T-helper 22 cell (primary cell): Measurements from ENCODE around the gene C20orf96.
"Not testable (repeated sequence)": the region's sequence is repeated elsewhere in the genome, so short reads cannot be mapped to it uniquely, and the experiment has no call there.

Experiments used
- DNase-seq: peaks from one replicate; pipeline ENCODE4 v3.0.0-alpha.2; 2020; ENCODE audit warnings: low read depth

Gene C20orf96, protein sequence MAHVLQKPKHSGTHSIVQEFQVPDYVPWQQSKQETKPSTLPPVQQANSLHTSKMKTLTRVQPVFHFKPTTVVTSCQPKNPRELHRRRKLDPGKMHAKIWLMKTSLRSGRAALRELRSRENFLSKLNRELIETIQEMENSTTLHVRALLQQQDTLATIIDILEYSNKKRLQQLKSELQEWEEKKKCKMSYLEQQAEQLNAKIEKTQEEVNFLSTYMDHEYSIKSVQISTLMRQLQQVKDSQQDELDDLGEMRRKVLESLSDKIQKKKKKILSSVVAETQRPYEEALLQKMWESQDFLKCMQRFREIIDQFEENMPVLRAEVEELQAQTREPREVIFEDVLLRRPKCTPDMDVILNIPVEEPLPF

DNA sequence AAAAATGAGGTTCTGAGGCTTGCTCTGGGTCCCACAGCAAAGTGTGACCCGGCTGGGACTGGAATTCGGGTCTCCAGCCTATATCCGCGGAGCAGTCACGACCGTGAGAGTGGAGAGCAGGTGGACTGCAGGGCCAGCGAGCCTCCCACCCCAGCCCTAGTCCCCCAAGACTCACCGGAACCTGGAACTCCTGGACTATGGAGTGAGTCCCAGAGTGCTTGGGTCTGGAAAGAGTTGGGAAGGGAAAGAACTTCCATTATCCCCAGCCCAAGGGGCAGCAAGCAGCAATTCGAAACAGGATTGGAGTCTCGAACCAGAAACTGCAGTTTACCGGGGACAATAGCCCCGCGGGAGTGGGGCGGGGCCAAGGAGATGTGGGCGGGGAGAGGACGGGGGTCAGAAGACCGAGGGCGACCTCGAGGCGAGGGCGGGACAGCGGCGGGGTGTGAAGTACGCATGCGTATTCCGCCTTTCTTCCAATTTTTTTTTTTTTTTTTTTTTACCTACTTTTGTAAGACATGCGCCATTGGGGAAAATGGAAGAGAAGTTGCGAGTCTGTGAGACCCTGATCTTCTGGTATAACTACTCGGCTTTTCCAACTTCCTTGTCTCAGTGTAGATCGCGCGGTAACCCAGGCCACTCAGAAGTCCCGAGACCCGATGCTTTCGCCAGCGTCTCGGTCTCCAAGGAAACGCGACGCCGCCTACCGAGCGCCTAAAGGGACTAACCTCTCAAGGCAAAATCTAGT is at the start of gene C20orf96:
TSS of gene C20orf96 (minus strand) at position 667 of the 748 bp plus-strand sequence. CDS start at position 527, 140 bp downstream.
- DNase-seq: peak; percentile 67

GRCh38 chr20:336040-336439 is 45.5 kb upstream of the C20orf96 start:
- not testable (repeated sequence) for DNase-seq

- no peak for DNase-seq
These were observed 44.0 kb upstream of the C20orf96 start for GRCh38 chr20:334578-334977.

- peak; percentile 24 for DNase-seq
These were observed 39.9 kb upstream of the C20orf96 start for GRCh38 chr20:330233-331149.

- DNase-seq: no peak
These were observed 39.3 kb upstream of the C20orf96 start for GRCh38 chr20:329851-330232.

- DNase-seq: no peak
These were observed 38.6 kb upstream of the C20orf96 start for GRCh38 chr20:328975-329695.

DNA sequence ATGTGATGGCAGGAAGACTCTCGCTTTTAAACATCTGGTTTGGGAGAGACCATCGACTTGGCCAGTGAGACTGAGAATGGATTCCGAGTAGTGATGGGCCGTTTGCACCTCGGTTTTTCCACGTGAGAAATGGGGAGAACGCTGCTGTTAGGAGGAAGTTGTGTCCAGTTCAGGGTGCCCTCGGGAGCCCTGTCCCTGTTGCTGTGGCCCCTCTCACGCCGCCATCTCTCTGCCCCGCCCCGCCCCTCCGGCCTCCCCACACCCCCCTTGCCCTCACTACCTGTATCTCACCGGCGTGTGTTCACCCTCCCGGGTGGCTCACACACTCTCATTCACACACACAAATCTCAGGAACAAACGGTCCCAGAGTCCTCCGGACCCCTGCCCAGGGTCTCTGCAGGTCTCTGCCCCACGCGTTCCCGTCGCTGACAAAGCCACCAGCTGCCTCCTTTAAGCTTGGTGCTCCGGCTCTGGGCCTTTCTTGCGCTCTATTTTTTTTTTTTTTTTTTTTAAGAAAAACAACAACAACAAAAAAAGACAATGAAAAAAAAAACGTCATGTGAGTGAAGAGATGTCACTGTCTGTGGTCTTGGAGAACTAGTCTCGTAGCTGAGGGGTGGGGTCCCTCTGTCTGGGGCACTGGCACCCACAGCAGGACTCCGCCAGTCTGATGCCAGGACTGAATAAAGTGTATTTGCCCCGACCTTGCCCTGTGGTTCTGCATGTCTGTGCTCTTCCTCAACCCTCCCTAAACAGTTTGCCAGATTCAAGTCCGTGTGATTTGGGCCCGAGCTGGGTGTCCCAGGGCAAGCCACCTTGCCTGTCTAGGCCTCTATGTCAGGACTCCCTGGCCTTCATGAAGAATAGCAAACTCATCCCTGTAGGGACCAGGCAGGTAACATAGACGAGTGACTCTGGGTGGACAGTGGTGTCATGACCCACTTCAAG is 37.8 kb upstream of the C20orf96 start:
- no peak for DNase-seq

GRCh38 chr20:327186-328026 is 36.9 kb upstream of the C20orf96 start:
- DNase-seq: peak; percentile 61

- DNase-seq: no peak
These were observed 36.2 kb upstream of the C20orf96 start for GRCh38 chr20:326645-327185.

- peak; percentile 16 for DNase-seq
These were observed 35.5 kb upstream of the C20orf96 start for GRCh38 chr20:325889-326644.

DNA sequence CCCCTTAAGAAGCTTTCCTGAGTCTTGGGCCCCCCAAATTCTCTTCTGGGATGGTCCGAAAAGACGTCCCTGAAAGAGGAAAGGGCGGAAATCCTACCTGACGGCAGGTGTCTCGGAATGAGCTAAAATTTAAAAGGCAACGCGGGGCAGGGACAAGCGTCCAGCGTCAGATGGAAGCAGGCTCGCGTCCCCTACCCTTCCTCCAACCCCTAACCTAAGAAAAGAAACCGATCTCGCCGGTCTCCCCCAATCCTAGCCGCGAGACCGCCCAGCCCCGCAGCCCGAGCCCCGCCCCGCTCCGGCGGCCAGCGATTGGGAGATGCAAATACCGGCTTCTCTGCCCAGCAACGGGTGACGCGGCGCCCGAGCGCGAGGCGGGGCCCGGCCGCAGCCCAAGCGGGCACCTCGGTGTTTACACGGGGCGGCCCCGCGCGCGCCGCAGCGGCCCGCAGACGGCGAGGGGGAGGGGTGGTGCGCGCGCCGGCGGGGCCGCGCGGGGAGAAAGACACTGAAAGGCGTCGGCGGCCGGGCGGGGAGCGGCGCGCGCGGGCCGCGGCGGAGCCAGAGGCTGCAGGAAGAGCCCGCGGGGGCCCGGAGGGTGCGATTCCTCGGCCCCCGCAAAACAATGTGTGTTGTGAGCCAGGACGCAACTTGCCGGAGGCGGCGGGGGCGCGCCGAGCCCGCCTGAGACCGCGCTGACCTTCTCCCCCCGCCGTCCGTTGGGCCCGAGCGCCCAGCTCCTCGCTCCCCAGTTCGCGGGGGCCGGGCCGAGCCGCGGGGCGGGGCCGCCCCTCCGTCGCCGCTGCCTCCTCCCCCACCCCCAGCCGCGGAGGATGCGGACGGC is 34.7 kb upstream of the C20orf96 start, which contains the start of gene SOX12:
TSS of gene SOX12 (plus strand) at position 508 of the 844 bp plus-strand sequence. CDS start 373 bp downstream, outside the sequence.
- DNase-seq: peak; percentile 93

GRCh38 chr20:324177-325044 is 33.9 kb upstream of the C20orf96 start:
- peak; percentile 78 for DNase-seq

DNA sequence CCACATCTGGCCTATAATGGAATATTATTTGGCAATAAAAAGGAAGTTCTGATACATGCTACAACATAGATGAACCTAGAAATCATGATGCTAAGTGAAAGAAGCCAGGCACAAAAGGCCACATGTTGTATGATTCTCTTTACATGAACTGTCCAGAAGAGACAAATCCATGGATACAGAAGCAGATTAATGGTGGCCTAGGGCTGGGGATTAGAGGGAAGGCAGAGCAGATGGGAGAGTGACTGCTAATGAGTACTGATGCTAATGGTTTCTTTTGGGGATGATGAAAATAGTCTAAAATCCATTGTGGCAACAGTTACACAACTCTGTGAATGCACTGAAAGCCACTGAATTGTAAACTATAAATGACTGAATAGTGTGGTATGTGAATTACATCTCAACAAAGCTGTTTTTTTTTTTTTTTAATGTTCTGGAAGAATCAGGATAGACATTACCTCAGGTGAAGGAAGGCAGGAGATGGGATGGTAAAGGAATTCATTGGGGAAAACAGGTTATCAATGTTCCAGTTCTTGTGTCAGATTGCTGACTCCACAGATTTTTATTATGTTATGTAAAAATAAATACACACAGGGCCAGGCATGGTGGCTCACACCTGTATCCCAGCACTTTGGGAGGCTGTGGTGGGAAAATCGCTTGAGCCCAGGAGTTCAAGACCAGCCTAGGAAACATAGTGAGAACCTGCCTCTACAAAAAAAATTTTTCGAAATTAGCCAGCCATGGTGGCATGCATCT is 25.9 kb upstream of the C20orf96 start:
- no peak for DNase-seq

DNA sequence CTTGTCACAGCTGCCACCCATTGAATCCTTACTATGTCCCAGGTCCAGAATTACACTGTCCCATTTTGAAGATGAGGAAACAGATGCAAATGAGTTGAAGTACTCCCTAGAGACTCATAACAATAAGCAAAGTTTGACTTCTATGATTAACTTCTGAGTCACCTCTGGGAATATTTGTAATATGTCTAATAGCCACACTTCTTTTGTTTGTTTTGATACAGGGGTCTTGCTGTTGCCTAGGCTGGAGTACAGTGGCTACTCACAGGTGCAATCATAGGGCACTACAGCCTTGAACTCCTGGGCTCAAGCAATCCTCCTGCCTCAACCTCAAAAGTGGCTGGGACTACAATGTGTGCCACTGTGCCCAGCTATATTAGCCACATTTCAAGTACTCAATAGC is 23.4 kb upstream of the C20orf96 start:
- no peak for DNase-seq

- DNase-seq: no peak
These were observed 22.9 kb upstream of the C20orf96 start for GRCh38 chr20:313402-313801.

- no peak for DNase-seq
These were observed 22.3 kb upstream of the C20orf96 start for GRCh38 chr20:312866-313265.
